Measurements from ENCODE around the gene LMNA. TPM values are rescaled to one million over a fixed set of nuclear protein-coding genes. Genes with fewer than 3 reads are reported as not detected.

Gene LMNA
- total RNA-seq (100 to 1,000 TPM; 182 to 547 TPM), polyA plus RNA-seq (100 to 1,000 TPM; 163 to 205 TPM)
- long read RNA-seq, donor 1, transcript LMNA-206 (12 exons, 3,190 nt): major isoform, 11 of 127 reads
- long read RNA-seq, donor 1, partial matches to known transcripts: 115 of 127 reads
- long read RNA-seq, donor 1, other reads (novel, unspliced or antisense): 0 of 127 reads
- long read RNA-seq, donor 2, transcript LMNA-206 (12 exons, 3,190 nt): major isoform, 5 of 11 reads
- long read RNA-seq, donor 2, partial matches to known transcripts: 6 of 11 reads
- long read RNA-seq, donor 2, other reads (novel, unspliced or antisense): 0 of 11 reads
- long read RNA-seq, donor 3, transcript LMNA-206 (12 exons, 3,190 nt): major isoform, 6 of 15 reads
- long read RNA-seq, donor 3, partial matches to known transcripts: 8 of 15 reads
- long read RNA-seq, donor 3, other reads (novel, unspliced or antisense): 0 of 15 reads
- long read RNA-seq, donor 4, partial matches to known transcripts: 30 of 32 reads
- long read RNA-seq, donor 4, other reads (novel, unspliced or antisense): 0 of 32 reads
- long read RNA-seq, donor 5, transcript LMNA-206 (12 exons, 3,190 nt): major isoform, 8 of 16 reads
- long read RNA-seq, donor 5, partial matches to known transcripts: 7 of 16 reads
- long read RNA-seq, donor 5, other reads (novel, unspliced or antisense): 0 of 16 reads

- TF ChIP-seq CTCF (IDR thresholded peaks at IDR 0.05; ENCODE audit: control extremely low read depth, extremely low read depth): no peak
- peaks cover 0 to 6% (median 1%) of the 10 kb centered on the region in 4 donors for H3K36me3 ChIP-seq (ENCODE audit: control insufficient read depth in 4 of 4, insufficient read depth in 4 of 4, low read length in 4 of 4)
- DNase-seq (peak; percentile 83 to 84 (median 83)), ATAC-seq (ENCODE audit: insufficient read depth, low FRiP score) (peak; percentile 88)
- H3K9me3 ChIP-seq (ENCODE audit: control insufficient read depth in 4 of 4, insufficient read depth in 3 of 4, low read length in 3 of 4): no peaks in the 10 kb centered on the region
- peak within 1 kb of the TSS; percentile 96 for H3K27ac ChIP-seq (ENCODE audit: low read depth in 1 of 2, low read length in 1 of 2)
- 0 to 1% methylated on average over 34 to 37 of the region's 37 CpGs for WGBS, 2 donors
- H3K9ac ChIP-seq (ENCODE audit: insufficient read depth in 1 of 2, low read length in 2 of 2): peak within 1 kb of the TSS; percentile 91 to 95
- peaks cover 4 to 37% (median 12%) of the 10 kb centered on the region in 5 donors for H3K4me1 ChIP-seq (ENCODE audit: control insufficient read depth in 5 of 5, insufficient read depth in 5 of 5, low read length in 5 of 5)
- H3K4me3 ChIP-seq: peak within 1 kb of the TSS; percentile 82
- H3K27me3 ChIP-seq (ENCODE audit: control insufficient read depth in 3 of 3, insufficient read depth in 3 of 3, low read length in 2 of 3): no peaks in the 10 kb centered on the region
These were observed at the start of gene LMNA for GRCh38 chr1:156114101-156114918. Gene LMNA (plus strand): TSS chr1:156114711. CDS start chr1:156114919, 208 bp downstream.

- 85 to 92% methylated on average over 3 of the region's 3 CpGs for WGBS, 2 donors
- Histone ChIP-seq H3K27ac (ENCODE audit: low read depth in 1 of 2, low read length in 1 of 2) (no peak overlapping the region), H3K9me3 (ENCODE audit: control insufficient read depth in 4 of 4, insufficient read depth in 3 of 4, low read length in 3 of 4) (no peaks in the 10 kb centered on the region), H3K4me1 (ENCODE audit: control insufficient read depth in 5 of 5, insufficient read depth in 5 of 5, low read length in 5 of 5) (peaks cover 0 to 10% (median 0%) of the 10 kb centered on the region in 5 donors), H3K9ac (ENCODE audit: insufficient read depth in 1 of 2, low read length in 2 of 2) (no peak overlapping the region), H3K27me3 (ENCODE audit: control insufficient read depth in 3 of 3, insufficient read depth in 3 of 3, low read length in 2 of 3) (no peaks in the 10 kb centered on the region), H3K4me3 (no peak overlapping the region), H3K36me3 (ENCODE audit: control insufficient read depth in 4 of 4, insufficient read depth in 4 of 4, low read length in 4 of 4) (no peaks in the 10 kb centered on the region)
- DNase-seq: no peak
- ATAC-seq (ENCODE audit: insufficient read depth, low FRiP score): no peak
- TF ChIP-seq CTCF (IDR thresholded peaks at IDR 0.05; ENCODE audit: control extremely low read depth, extremely low read depth): no peak
These were observed 49.3 kb upstream of the LMNA start for GRCh38 chr1:156065212-156065611.

- no peaks in the 10 kb centered on the region for H3K36me3 ChIP-seq (ENCODE audit: control insufficient read depth in 4 of 4, insufficient read depth in 4 of 4, low read length in 4 of 4)
These were observed 48.6 kb upstream of the LMNA start for GRCh38 chr1:156065871-156066270.

More at GRCh38 chr1:156065871-156066270, 48.6 kb upstream of the LMNA start:
- Histone ChIP-seq H3K9me3 (ENCODE audit: control insufficient read depth in 4 of 4, insufficient read depth in 3 of 4, low read length in 3 of 4) (no peaks in the 10 kb centered on the region), H3K4me3 (no peak overlapping the region), H3K4me1 (ENCODE audit: control insufficient read depth in 5 of 5, insufficient read depth in 5 of 5, low read length in 5 of 5) (peaks cover 0 to 11% (median 0%) of the 10 kb centered on the region in 5 donors), H3K27ac (ENCODE audit: low read depth in 1 of 2, low read length in 1 of 2) (no peak overlapping the region), H3K27me3 (ENCODE audit: control insufficient read depth in 3 of 3, insufficient read depth in 3 of 3, low read length in 2 of 3) (no peaks in the 10 kb centered on the region), H3K9ac (ENCODE audit: insufficient read depth in 1 of 2, low read length in 2 of 2) (no peak overlapping the region)
- no peak for ATAC-seq (ENCODE audit: insufficient read depth, low FRiP score)
- WGBS, 2 donors: 77 to 81% methylated on average over 16 of the region's 16 CpGs
- no peak for DNase-seq
- no peak for TF ChIP-seq CTCF (IDR thresholded peaks at IDR 0.05; ENCODE audit: control extremely low read depth, extremely low read depth)
